Prostate gland (tissue), 2 donors: ENCODE measurements around the gene PIK3C3. TPM values are rescaled to one million over a fixed set of nuclear protein-coding genes. Genes with fewer than 3 reads are reported as not detected.

ENCODE experiments used
- DNase-seq: peaks from one replicate; pipeline ENCODE4 v3.0.0-alpha.2; 2019; ENCODE audit warnings: low spot score
- H3K27ac ChIP-seq, 2 donors: fragments of 200-600 bp; sonication (generic); 2 replicates each; pipeline ENCODE4 v1.5.1; 2017 to 2019
- H3K27me3 ChIP-seq: fragments of 200-600 bp; sonication (generic); replicated peaks from 2 replicates; pipeline ENCODE4 v1.5.1; 2019; ENCODE audit not compliant: insufficient read depth
- H3K36me3 ChIP-seq, 2 donors: fragments of 200-600 bp; sonication (generic); 1 replicate in 1 of 2; 2 replicates in 1 of 2; pipeline versions ENCODE4 v1.5.1 to v1.8.1; 2017 to 2019
- H3K4me1 ChIP-seq: fragments of 200-600 bp; sonication (generic); replicated peaks from 2 replicates; pipeline ENCODE4 v1.5.1; 2019
- H3K4me3 ChIP-seq, 2 donors: fragments of 200-600 bp; sonication (generic); 2 replicates each; pipeline ENCODE4 v1.5.1; 2017 to 2019
- H3K9me3 ChIP-seq: fragments of 200-600 bp; sonication (generic); 2 replicates; pipeline ENCODE4 v1.5.1; 2017
- CTCF ChIP-seq, 4 experiments: fragments of 200-600 bp in 2 of 4; fragments of 450-650 bp in 2 of 4; sonication (generic) in 2 of 4; IDR thresholded peaks; 1 replicate in 3 of 4; 2 replicates in 1 of 4; pipeline ENCODE4 v1.5.1; 2016 to 2019; ENCODE audit warnings: antibody characterized with exemption in 4 of 4, mild to moderate bottlenecking in 2 of 4, moderate library complexity in 2 of 4
- POLR2A ChIP-seq: fragments of 450-650 bp; IDR thresholded peaks from one replicate; pipeline ENCODE4 v1.6.1; 2016; ENCODE audit warnings: antibody characterized with exemption, mild to moderate bottlenecking
- POLR2AphosphoS5 ChIP-seq: sonication (generic); formaldehyde crosslinking; IDR thresholded peaks from one replicate; pipeline ENCODE4 v1.6.1; 2017; ENCODE audit warnings: antibody characterized with exemption
- WGBS: methylation state at CpG from one replicate; pipeline ENCODE4 v1.1.5; 2018; 5-methylcytosine and 5-hydroxymethylcytosine counted together
- intact Hi-C: fragments of 100-400 bp; cut with DNase I; formaldehyde crosslinking; loops from one replicate; pipeline ENCODE4 v1.14.2; 2022
- total RNA-seq, 2 donors: library from RNA; depleted of rRNA; stranded (reverse); fragments of >200 nt; gene quantifications; one replicate each; pipeline ENCODE4 v1.1.0, GENCODE V29; 2016

The PIK3C3 gene
- total RNA-seq, 2 donors from 2014 or later, result 42.8 to 48.1 TPM

- no peaks in the 10 kb centered on the region for H3K36me3 ChIP-seq
- H3K9me3 ChIP-seq, result no peaks in the 10 kb centered on the region
- H3K27ac ChIP-seq, result no peak overlapping the region
- WGBS, result 84% methylated on average over 3 of the region's 3 CpGs
- H3K4me3 ChIP-seq, result no peak overlapping the region
- DNase-seq, result no peak
- no peaks in the 10 kb centered on the region for H3K4me1 ChIP-seq
- TF ChIP-seq POLR2AphosphoS5, result no peak
- no peaks in the 10 kb centered on the region for H3K27me3 ChIP-seq
- intact Hi-C loops, result no loop called here
Measured at GRCh38 chr18:42030586-42031182, 75.7 kb downstream of the PIK3C3 start.

GRCh38 chr18:42032447-42032846 lies 77.4 kb downstream of the PIK3C3 start:
- H3K4me1 ChIP-seq, result no peaks in the 10 kb centered on the region
- H3K27me3 ChIP-seq, result no peaks in the 10 kb centered on the region
- WGBS, result 96% methylated on average over 1 of the region's 1 CpG
- no peak for TF ChIP-seq POLR2A
- TF ChIP-seq CTCF (IDR thresholded peaks at IDR 0.05), result no peak
- TF ChIP-seq POLR2AphosphoS5, result no peak
- no peaks in the 10 kb centered on the region for H3K9me3 ChIP-seq
- H3K4me3 ChIP-seq, result no peak overlapping the region
- intact Hi-C loops, result no loop called here
- no peaks in the 10 kb centered on the region for H3K36me3 ChIP-seq
- H3K27ac ChIP-seq, result no peak overlapping the region
- DNase-seq, result no peak

- Histone ChIP-seq H3K4me1 (no peaks in the 10 kb centered on the region), H3K9me3 (no peaks in the 10 kb centered on the region), H3K27me3 (no peaks in the 10 kb centered on the region), H3K4me3 (no peak overlapping the region), H3K27ac (no peak overlapping the region), H3K36me3 (no peaks in the 10 kb centered on the region)
- intact Hi-C loops, result no loop called here
- TF ChIP-seq POLR2A (no peak), POLR2AphosphoS5 (no peak)
- no peak for DNase-seq
- WGBS, result 91% methylated on average over 1 of the region's 1 CpG
Measured at GRCh38 chr18:42033137-42033810, 78.2 kb downstream of the PIK3C3 start.

GRCh38 chr18:42038936-42039335 lies 83.9 kb downstream of the PIK3C3 start:
- Histone ChIP-seq H3K36me3 (no peaks in the 10 kb centered on the region), H3K4me3 (no peak overlapping the region), H3K27ac (no peak overlapping the region), H3K4me1 (no peaks in the 10 kb centered on the region), H3K9me3 (no peaks in the 10 kb centered on the region), H3K27me3 (no peaks in the 10 kb centered on the region)
- intact Hi-C loops, result no loop called here
- WGBS, result 70% methylated on average over 1 of the region's 1 CpG
- no peak for TF ChIP-seq CTCF (IDR thresholded peaks at IDR 0.05)
- no peak for TF ChIP-seq POLR2A
- TF ChIP-seq POLR2AphosphoS5, result no peak
- DNase-seq, result no peak

- Histone ChIP-seq H3K27ac (no peak overlapping the region), H3K36me3 (no peaks in the 10 kb centered on the region), H3K4me3 (no peak overlapping the region), H3K4me1 (no peaks in the 10 kb centered on the region), H3K9me3 (no peaks in the 10 kb centered on the region), H3K27me3 (no peaks in the 10 kb centered on the region)
- no peak for DNase-seq
- intact Hi-C loops, result no loop called here
- TF ChIP-seq CTCF (IDR thresholded peaks at IDR 0.05) (no peak), POLR2AphosphoS5 (no peak)
- 49% methylated on average over 1 of the region's 1 CpG for WGBS
Measured at GRCh38 chr18:42039396-42039795, 84.4 kb downstream of the PIK3C3 start.

GRCh38 chr18:42041793-42042192 lies 86.8 kb downstream of the PIK3C3 start:
- Histone ChIP-seq H3K27me3 (no peaks in the 10 kb centered on the region), H3K27ac (no peak overlapping the region), H3K4me3 (no peak overlapping the region), H3K4me1 (no peaks in the 10 kb centered on the region), H3K36me3 (no peaks in the 10 kb centered on the region), H3K9me3 (no peaks in the 10 kb centered on the region)
- intact Hi-C loops, result loop anchor here (10.0 kb wide), 1 partner anchor 1523 kb away; no protein-coding TSS in a partner anchor
- DNase-seq, result no peak
- WGBS, result 89% methylated on average over 1 of the region's 1 CpG
- TF ChIP-seq POLR2A (no peak), CTCF (IDR thresholded peaks at IDR 0.05) (no peak), POLR2AphosphoS5 (no peak)
